HG03175 (cell line): Measurements from ENCODE around the gene ARHGAP22.

Experiments used
- ATAC-seq: cut with Tn5 transposase; IDR thresholded peaks from one replicate; pipeline ENCODE4 v1.9.1; 2021; ENCODE audit warnings: mild to moderate bottlenecking, moderate library complexity; ENCODE audit not compliant: unreplicated experiment

ARHGAP22 gene

DNA sequence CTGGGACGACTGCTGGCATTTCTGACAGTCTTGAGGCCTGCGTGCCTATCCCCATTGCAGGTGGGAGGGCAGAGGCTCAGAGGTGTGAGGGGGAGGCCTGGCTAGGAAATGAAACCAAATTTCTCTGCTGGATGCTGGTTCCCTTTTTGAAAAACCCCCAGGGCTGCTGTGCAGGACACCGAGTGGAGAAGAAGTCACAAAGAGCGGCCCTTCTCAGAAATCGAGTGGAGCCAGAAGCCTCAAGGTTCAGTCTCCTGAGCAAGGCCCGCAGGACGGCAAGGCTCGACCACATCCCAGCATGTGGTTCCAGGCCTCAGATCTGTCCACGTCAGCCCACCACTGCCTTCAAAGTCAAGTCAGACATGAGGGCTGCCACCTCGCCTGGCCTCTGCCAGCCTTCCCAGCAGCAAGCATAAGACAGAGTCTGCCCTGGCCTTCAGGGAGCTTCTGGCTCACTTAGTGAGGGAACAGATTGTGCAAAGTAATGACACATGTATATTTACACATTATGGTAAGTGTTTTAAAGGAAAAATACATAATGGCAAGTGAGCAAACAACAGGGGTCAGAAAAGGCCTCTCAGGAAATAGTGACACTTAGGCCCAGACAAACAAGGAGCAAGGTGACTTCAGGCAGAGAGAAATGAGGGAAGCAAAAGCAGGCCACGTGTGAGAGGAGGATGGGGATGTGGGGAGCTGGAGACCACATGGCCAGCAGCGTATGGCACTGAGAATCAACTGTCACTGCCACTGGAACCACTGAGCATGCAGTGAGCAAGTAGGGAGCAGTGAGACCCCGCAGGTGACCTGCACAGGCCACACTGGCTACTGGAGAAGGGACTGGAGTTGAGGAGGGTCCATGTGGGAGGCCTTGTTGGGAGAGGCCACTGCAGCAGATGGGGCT is 86.7 kb downstream of the ARHGAP22 start:
- no peak for ATAC-seq

- no peak for ATAC-seq
These were observed 87.4 kb downstream of the ARHGAP22 start for GRCh38 chr10:48517482-48517881.

DNA sequence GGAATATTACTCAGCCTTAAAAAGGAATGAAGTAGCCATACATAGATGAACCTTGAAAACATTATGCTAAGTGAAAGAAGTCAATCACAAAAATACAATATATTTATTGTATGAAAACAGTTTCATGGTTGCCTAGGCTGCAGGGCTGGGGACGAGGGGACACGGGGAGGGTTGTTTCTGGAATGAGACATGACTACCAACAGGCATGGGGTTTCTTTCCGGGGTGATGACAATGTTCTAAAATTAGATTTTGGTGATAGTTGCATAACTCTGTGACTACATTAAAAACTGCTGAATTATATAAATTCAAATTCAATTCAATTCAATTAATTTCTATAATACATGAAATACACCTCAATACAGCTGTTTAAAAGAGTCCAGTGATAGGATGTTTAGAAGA is 88.0 kb downstream of the ARHGAP22 start:
- no peak for ATAC-seq

DNA sequence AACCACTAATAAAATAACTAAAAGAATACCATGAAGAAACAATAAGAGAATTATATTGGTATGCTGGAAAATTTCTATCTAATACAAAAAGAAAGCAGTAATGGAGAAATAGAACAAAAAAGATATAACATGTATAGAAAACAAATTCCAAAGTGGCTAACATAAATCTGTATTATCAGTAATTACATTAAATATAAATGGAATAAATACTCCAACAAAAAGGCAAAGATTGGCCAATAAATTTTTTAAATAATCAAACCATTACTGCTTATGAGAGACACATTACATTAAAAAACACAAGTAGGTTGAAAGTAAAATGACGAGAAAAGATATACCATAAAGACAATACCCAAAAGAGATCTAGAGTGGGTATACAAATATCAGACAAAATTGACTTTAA is 90.0 kb downstream of the ARHGAP22 start:
- no peak for ATAC-seq

DNA sequence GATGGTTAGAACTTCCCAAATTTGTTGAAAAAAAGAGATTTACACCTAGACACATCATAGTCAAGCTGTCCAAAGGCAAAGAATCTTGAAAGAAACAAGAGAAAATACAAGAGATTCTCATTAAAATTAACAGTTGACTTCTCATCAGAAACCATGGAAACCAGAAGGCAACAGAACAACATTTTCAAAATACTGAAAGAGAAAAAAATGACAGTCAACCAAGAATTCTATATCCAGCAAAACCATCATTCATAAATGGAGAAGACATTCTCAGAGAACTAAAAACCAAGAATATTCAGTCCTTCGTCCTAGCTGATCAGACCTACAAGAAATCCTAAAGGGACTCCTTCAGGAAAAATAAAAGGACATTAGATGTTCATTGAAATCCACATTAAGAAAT is 90.6 kb downstream of the ARHGAP22 start:
- ATAC-seq: no peak

- no peak for ATAC-seq
These were observed 92.0 kb downstream of the ARHGAP22 start for GRCh38 chr10:48512861-48513260.

DNA sequence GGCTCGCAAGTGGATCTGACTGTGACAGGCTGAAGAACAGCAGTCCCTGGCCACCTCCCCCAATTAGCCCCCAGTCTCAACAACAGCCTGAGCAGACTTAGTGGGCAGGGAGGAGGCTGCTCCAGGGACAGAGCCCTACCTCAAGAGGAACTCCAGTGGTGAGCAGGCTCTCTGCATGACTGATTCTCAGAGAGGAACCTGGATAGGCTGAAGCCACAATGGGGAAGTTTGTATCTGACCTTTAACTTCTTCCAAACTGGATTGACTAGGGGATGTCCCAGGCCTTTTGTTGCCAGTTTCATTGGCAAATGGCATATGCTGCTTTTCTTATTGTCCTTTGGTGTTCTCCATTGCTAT is 93.0 kb downstream of the ARHGAP22 start:
- ATAC-seq: no peak

DNA sequence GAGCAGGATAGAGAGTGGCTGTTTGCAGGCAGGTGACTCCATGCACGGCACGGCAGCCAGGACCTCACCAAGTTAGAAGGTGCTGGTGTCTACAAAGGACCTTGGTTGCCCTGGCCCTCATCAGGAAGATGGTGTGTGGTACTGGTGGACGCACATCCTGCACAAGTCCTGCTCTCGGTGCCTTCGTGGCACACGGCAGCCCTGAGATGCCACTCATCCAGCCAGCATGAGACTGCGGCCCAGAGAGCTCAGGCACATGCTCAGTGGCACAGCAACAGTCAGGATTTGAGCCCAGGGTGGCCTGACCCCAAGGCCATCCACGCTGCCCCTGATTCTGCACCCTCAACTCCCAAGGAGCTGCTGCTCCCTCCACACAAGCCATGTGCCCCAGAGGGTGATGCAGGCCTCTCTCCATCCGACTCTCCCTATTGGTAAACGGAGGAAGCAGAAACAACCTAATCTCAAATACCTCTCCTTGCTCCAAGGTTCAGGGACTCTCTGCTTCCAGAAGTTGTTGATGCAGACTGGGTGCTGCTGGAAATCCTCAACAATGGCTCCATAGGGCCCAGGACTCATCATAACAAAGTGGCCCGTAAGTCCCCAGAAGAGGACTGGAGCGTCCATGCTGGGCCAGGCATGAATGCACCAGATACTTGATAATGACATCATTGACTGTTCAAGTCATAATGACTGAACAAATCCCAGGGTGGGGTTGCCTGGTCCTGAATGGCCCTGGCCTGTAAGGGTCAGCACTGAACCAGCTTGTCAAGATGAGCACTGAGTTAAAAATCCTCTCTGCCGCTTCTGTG is 93.6 kb downstream of the ARHGAP22 start:
- no peak for ATAC-seq

DNA sequence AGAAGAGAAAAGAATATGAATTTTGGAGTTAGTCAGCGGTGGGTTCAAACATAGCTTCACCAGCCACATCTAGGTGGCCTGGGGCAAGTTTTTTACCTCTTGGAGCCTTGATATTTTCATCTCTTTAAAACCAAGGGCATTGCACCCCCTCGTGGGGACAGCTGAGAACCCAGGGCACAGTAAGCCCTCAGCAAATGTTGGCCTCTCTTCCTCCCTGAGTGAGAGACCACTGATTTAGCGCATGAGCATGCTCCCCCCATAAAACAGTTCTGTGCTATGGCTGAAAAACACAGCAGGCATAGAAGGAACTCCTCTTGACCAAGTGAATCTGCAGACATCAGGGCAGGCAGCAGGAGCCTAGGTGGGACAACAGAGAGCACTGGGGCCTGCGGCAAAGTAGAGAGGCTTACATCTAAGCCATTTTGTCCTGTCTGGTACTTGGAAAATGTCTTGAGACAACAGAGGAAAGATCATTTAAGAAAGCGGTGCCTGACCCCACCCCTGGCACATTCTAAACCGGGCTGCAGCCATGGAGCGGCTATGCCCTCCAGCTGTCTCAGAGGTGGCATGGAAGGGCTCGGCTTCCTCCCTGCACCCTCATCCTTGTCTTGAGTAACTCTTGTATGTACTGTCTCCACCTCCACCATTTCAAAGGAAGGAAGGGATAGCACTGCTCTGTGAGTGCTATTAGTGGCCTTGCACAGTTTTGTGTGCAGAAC is 94.7 kb downstream of the ARHGAP22 start:
- ATAC-seq: no peak

GRCh38 chr10:48508791-48509772 is 95.8 kb downstream of the ARHGAP22 start:
- no peak for ATAC-seq

- ATAC-seq: no peak
These were observed 96.7 kb downstream of the ARHGAP22 start for GRCh38 chr10:48507933-48508790.

- no peak for ATAC-seq
These were observed 97.4 kb downstream of the ARHGAP22 start for GRCh38 chr10:48507494-48507893.

DNA sequence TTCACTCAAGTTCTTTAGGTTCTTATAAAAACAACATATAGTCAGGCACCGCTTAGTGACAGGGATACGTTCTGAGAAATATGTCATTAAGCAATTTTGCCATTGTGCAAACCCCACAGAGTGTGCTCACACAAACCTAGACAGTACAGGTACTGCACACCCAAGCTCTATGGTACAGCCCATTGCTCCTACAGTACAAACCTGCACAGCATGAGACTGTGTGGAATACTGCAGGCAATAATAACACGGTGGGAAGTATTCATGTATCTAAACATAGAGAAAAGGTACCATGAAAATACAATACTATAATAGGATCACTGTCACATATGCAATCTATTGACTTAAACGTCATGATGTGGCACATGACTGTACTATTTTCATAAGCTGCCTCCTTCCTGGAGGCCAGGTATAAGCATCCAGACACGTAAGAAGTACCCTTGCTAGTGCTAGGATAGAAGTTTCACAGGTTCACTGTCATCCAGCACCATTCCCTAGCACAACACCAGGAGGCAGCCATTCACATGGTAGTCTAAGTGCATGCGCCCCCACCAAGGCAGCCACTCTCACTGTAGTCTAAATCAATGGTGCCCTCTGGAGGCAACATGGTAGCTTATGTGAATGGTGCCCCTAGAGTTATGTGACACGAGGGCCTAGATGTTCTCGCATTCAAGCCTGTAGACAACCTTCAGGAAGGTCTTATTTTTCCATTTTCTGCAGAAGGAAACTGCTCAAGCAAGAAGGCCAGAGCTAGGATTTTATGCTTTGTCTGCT is 98.5 kb downstream of the ARHGAP22 start:
- ATAC-seq: no peak

GRCh38 chr10:48505394-48506112 is 99.3 kb downstream of the ARHGAP22 start:
- no peak for ATAC-seq

- no peak for ATAC-seq
These were observed 100.6 kb downstream of the ARHGAP22 start for GRCh38 chr10:48504141-48504885.

GRCh38 chr10:48503293-48503911 is 101.5 kb downstream of the ARHGAP22 start:
- no peak for ATAC-seq

DNA sequence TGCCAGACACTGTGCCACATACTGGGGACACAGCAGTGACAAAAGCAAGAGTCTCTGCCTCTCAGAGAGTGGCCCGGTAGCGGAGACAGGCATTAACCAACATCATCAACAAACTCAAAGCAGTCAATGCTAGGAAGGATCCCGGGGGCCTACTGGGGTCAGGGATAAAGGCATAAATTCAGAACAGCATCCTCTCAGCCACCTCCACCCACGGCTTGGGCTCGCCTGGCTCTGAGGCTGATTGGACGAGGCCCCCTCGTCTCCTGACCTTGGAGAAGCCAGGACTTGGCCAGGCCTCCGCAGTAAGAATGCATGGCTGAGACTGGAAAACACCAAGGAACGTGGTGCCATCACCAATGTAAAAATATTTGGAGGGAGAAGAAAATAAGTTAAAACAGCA is 102.1 kb downstream of the ARHGAP22 start:
- no peak for ATAC-seq
